Duodenal mucosa (tissue), 2 donors: ENCODE data around the gene CHD9.
A peak's percentile ranks its signal among the peaks of the same experiment; 100 is the strongest.
"Not testable (repeated sequence)": the region's sequence is repeated elsewhere in the genome, so short reads cannot be mapped to it uniquely, and the experiment has no call there.

Experiments
- H3K27ac ChIP-seq: one replicate; pipeline ENCODE4 v1.7.0; 2013; ENCODE audit warnings: low read depth, low read length
- H3K27me3 ChIP-seq, 2 donors: one replicate each; pipeline ENCODE4 v1.7.0; 2013; ENCODE audit warnings: low read length in 2 of 2, control low read depth in 1 of 2; ENCODE audit not compliant: insufficient read depth in 2 of 2, control insufficient read depth in 1 of 2
- H3K36me3 ChIP-seq, 2 donors: one replicate each; pipeline ENCODE4 v1.7.0; 2013; ENCODE audit warnings: low read length in 2 of 2, control low read depth in 1 of 2; ENCODE audit not compliant: insufficient read depth in 2 of 2, control insufficient read depth in 1 of 2
- H3K4me1 ChIP-seq, 2 donors: one replicate each; pipeline ENCODE4 v1.7.0; 2013; ENCODE audit warnings: low read length in 2 of 2, control low read depth in 1 of 2; ENCODE audit not compliant: insufficient read depth in 2 of 2, control insufficient read depth in 1 of 2
- H3K4me3 ChIP-seq, 2 donors: one replicate each; pipeline ENCODE4 v1.7.0; 2013; ENCODE audit warnings: low read length in 2 of 2, low read depth in 1 of 2
- H3K9ac ChIP-seq, 2 donors: one replicate each; pipeline ENCODE4 v1.7.0; 2013; ENCODE audit warnings: low read length in 2 of 2, low read depth in 1 of 2
- H3K9me3 ChIP-seq, 2 donors: one replicate each; pipeline ENCODE4 v1.7.0; 2013; ENCODE audit warnings: low read length in 2 of 2, control low read depth in 1 of 2; ENCODE audit not compliant: control insufficient read depth in 1 of 2

The CHD9 gene

DNA sequence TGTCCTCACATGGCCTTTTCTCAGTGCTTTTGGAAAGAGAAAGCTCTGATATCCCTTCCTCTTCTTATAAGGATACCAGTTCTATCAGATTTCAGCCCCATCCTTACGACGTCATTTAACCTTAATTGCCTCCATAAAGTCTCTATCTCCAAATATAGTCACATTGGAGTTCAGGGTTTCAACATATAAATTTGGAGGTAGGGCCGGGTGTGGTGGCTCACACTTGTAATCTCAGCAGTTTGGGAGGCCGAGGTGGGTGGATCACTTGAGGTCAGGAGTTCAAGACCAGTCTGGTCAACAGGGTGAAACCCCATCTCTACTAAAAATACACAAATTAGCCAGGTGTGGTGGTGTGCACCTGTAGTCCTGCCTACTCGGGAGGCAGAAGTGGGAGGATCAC is 7.3 kb upstream of the CHD9 start:
- H3K9ac ChIP-seq, H3K4me3 ChIP-seq, H3K9me3 ChIP-seq, H3K36me3 ChIP-seq, H3K27me3 ChIP-seq, H3K27ac ChIP-seq: not testable (repeated sequence)
- peaks cover 41 to 44% of the 10 kb centered on the region in 2 donors for H3K4me1 ChIP-seq

DNA sequence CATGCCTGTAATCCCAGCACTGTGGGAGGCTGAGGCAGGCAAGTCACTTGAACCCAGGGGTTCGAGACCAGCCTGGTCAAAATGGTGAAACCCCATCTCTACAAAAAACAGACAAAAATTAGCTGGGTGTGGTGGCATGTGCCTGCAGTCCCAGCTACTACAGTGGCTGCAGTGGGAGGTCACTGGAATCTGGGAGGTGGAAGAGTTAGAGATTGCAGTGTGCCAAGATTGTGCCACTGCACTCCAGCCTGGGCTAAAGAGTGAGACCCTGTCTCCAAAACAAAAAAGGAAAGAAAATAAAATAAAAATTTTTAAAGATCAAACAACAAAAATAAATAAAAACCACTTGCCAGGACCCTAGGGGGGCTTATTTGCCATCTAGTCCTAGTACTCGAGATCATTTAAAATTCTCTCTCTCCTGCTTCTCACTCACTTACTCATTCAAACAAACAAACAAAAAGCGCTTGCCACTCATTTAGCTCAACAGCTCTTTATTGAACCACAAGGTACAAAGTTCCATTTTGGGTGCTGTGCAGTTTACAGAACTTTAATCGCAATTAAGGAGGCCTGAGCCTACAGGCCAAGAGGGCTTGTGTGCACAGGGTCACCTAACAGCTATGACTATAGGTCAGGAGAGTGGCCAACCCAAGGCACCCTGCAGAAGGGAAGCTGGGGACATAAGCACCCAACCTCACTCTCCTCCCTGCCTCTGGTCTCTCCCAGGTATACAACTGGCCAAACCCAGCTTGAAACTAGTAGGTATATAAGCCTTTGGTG is 6.5 kb upstream of the CHD9 start:
- Histone ChIP-seq H3K4me1 (peaks cover 41 to 47% of the 10 kb centered on the region in 2 donors), H3K27ac (no peak overlapping the region), H3K9ac (no peak overlapping the region)

DNA sequence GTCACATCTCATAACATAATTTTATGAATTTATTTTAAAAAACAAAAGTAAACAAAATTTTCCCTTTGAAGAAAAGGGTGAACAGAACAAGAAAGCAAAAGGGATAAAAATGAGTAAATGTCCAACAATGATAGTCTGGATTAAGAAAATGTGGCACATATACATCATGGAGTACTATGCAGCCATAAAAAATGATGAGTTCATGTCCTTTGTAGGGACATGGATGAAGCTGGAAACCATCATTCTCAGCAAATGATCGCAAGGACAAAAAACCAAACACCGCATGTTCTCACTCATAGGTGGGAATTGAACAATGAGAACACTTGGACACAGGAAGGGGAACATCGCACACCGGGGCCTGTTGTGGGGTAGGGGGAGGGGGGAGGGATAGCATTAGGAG is 3.5 kb upstream of the CHD9 start:
- H3K27me3 ChIP-seq, H3K9me3 ChIP-seq, H3K36me3 ChIP-seq, H3K9ac ChIP-seq, H3K4me3 ChIP-seq, H3K27ac ChIP-seq: not testable (repeated sequence)
- peaks cover 25 to 37% of the 10 kb centered on the region in 2 donors for H3K4me1 ChIP-seq

More for the DNA sequence above, 6.5 kb upstream of the CHD9 start:
- H3K27me3 ChIP-seq = no peaks in the 10 kb centered on the region
- no peaks in the 10 kb centered on the region for H3K36me3 ChIP-seq
- no peaks in the 10 kb centered on the region for H3K9me3 ChIP-seq
- H3K4me3 ChIP-seq = no peak overlapping the region

DNA sequence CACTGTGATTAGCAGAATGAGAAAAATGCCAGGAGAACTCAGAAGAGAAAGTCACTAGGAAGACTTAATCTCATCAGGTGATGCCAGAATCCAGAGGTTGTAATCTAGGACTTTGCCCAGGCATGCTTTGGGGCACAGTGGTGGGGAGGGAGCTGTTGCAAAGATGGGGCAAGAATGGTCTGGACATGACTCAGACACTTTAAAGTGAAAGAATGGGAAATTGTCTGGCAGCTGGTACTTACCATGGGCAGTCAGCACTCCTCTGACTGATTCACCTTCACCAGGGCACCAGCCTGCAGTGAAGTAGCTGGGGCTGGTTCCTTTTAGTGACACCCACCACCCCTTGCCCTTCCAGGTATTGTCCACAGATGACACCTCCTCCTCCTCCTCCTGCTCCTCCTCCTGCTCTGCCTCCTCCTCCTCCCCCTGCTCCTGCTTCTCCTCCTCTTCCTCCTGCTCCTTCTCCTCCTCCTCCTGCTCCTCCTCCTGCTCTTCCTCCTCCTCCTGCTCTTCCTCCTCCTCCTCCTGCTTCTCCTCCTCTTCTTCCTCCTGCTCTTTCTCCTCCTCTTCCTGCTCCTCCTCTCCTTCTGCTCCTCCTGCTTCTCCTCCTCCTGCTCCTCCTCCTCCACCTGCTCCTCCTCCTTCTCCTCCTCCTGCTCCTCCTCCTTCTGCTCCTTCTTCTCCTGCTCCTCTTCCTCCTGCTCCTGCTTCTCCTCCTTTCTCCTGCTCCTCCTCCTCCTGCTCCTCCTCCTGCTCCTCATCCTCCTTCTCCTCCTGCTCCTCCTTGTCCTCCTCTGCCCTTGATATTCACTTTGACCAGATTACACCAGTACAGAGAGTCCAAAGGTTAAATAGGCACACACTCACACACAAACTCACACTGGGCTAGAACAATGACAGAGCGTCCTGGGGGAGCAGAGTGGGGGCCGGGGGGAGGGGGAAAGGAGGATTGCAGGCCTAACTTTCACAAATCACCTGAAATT is 2.0 kb upstream of the CHD9 start, which contains the start of gene CHD9NB:
Gene CHD9NB (minus strand): TSS at position 379 of the 983 bp plus-strand sequence. CDS start 8,739 bp downstream, outside the sequence.
- H3K36me3 ChIP-seq = no peaks in the 10 kb centered on the region
- H3K9ac ChIP-seq = peak within 1 kb of the TSS in 1 of 2 donors; percentile 10
- H3K9me3 ChIP-seq = no peaks in the 10 kb centered on the region
- peak within 1 kb of the TSS; percentile 23 to 48 for H3K4me3 ChIP-seq
- H3K27ac ChIP-seq = no peak within 1 kb of the TSS
- no peaks in the 10 kb centered on the region for H3K27me3 ChIP-seq
- peaks cover 29 to 44% of the 10 kb centered on the region in 2 donors for H3K4me1 ChIP-seq

DNA sequence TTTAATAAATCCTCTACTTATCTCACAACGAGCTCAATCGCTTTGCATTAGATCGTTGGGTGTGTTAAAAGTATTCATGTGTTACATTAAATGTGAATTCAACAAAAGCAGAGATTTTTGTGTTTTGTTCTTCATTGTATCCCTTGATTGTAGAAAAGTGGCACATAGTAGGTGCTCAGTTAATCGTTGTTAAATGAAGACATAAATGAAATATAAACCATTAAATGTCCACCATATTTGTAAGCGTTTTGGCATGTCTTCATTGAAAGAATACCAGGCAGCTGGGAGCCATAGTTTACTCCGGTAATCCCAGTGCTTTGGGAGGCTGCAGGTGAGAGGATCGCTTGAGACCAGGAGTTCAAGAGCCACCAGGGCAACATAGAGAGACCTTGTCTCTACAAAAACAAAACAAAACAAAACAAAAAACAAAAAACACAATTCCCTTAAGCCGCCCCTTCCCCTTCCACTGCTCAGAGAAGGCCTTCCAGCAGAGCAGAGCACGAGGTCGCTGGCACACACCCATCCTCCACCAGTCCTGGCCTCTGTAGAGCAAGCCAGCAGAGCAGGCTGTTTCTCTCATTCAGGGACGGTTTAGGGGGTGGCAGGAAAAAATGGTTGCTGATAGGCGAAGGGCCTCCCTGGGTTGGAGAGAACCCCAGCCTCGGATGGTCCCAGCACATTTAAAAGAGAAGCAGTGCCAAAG is 673 bp upstream of the CHD9 start:
- H3K4me1 ChIP-seq = peaks cover 25 to 35% of the 10 kb centered on the region in 2 donors
- H3K27ac ChIP-seq = no peak overlapping the region
- H3K4me3 ChIP-seq = peak overlapping the region; percentile 68 to 90
- peak overlapping the region; percentile 44 to 63 for H3K9ac ChIP-seq
- H3K36me3 ChIP-seq = no peaks in the 10 kb centered on the region
- no peaks in the 10 kb centered on the region for H3K27me3 ChIP-seq
- H3K9me3 ChIP-seq = no peaks in the 10 kb centered on the region

DNA sequence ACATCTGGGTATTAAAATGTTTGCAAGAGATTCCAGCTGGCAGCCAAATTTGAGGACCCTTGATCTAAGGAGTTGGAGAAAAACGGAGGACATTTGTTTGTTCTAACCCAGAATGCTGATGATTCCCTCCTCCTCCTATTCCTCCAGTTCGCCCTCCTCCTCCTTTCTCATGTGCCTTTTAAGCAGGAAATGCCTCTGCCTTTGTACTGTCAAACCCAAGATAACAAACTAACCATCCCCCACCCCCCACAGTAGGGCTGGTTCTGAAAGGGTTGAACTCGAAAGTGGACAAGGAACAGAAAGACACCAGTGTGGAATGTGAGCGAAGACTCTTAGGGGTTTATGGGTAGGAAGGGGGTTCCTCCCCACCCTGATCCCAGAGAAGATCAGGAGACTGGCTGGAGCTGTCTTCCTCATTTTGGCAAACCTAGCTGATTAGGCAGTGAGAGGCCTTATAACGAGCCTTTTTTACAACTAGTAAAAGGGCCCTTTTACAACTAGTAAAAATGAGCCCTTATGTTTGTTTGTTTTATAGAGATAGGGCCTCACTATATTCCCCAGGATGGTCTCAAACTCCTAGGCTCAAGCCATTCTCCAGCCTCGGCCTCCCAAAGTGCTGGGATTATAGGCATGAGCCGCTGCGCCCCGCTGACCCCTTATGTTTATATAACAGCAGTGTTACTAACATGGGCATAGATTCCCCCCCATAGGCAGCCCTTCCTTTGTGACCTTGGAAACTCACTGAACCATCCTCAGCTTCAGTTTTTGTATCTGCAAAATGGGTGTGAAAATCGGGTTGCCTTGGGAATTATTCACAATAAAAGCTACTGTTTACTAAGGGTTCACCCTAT is 975 bp downstream of the CHD9 start:
- Histone ChIP-seq H3K4me1 (peaks cover 25 to 34% of the 10 kb centered on the region in 2 donors), H3K27ac (peak overlapping the region; percentile 45), H3K4me3 (peak overlapping the region; percentile 68 to 90), H3K27me3 (no peaks in the 10 kb centered on the region), H3K9me3 (no peaks in the 10 kb centered on the region), H3K36me3 (no peaks in the 10 kb centered on the region), H3K9ac (peak overlapping the region; percentile 63 to 74)

DNA sequence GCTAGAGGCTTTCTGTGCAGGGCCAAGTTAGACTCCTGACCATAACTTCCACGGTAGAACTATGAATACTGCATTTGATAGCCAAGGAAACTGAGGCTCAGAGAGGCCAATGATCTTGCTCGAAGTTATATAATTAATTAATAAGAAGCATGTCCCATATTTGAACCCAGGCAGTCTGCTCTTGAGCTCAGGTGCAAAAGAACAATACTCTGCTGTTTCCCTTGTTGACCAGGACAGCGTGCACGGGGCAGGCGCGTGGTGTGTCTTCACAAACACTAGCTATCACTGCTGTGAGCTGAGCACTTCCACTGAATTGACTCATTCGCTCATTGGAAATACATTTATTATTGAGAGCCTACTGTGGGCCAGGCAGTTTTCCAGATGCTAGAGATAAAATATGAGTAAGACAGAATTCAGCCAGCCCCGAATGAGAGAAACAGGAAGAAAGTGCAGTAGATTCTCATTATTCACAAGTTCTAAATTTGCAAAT is 1.6 kb downstream of the CHD9 start:
- peak overlapping the region; percentile 68 to 90 for H3K4me3 ChIP-seq
- no peak overlapping the region for H3K27ac ChIP-seq
- no peak overlapping the region for H3K9ac ChIP-seq
- no peaks in the 10 kb centered on the region for H3K36me3 ChIP-seq
- no peaks in the 10 kb centered on the region for H3K27me3 ChIP-seq
- H3K9me3 ChIP-seq = no peaks in the 10 kb centered on the region
- peaks cover 29 to 38% of the 10 kb centered on the region in 2 donors for H3K4me1 ChIP-seq

DNA sequence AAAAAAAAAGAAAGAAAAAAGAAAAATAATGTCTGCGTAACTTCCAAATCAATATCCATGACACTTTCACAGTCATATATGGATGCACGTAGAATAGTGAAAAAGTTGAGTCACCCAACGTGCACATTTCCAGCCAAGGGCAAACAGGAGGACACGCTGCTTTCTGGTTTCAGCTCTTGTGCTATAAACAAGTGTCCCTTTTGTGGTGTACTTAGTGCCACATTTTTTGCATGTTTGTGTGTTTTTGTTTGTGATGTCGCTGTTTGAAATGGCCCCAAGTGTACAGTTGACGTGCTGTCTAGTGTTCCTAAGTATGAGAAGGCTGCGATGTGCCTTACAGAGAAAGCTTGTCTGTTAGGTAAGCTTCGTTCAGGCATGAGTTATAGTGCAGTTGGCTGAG is 2.9 kb downstream of the CHD9 start:
- no peak overlapping the region for H3K9ac ChIP-seq
- no peak overlapping the region for H3K4me3 ChIP-seq
- H3K27me3 ChIP-seq = no peaks in the 10 kb centered on the region
- no peaks in the 10 kb centered on the region for H3K36me3 ChIP-seq
- peaks cover 32 to 42% of the 10 kb centered on the region in 2 donors for H3K4me1 ChIP-seq
- H3K27ac ChIP-seq = no peak overlapping the region
- H3K9me3 ChIP-seq = no peaks in the 10 kb centered on the region

DNA sequence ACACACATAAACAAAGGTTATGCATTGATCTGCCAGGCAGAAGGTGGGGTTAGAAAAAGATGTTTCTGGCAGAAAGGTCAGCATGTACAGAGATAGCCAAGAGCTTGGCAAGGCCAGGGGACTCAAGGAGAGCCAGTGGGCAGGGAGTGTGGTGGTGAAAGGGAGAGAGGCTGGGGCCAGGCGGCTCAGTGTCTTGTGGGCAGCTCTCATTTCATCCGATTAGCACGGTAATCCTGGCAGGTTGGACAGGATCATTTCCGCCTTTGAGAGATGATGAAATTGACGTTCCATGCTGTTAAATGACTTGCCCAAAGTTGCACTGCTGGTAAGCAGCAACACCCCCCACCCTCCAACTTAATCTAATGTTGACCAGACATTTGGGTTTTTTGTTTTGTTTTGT is 3.6 kb downstream of the CHD9 start:
- Histone ChIP-seq H3K36me3 (no peaks in the 10 kb centered on the region), H3K4me1 (peaks cover 24 to 37% of the 10 kb centered on the region in 2 donors), H3K9me3 (no peaks in the 10 kb centered on the region), H3K9ac (no peak overlapping the region), H3K27me3 (no peaks in the 10 kb centered on the region), H3K27ac (no peak overlapping the region), H3K4me3 (no peak overlapping the region)
